T-helper 1 cell (primary cell): ENCODE data around the gene NKIRAS1.
A peak's percentile ranks its signal among the peaks of the same experiment; 100 is the strongest.
"Not testable (repeated sequence)": the region's sequence is repeated elsewhere in the genome, so short reads cannot be mapped to it uniquely, and the experiment has no call there.

Source experiments
- DNase-seq, 5 donors: peaks; one replicate each; pipeline ENCODE4 v3.0.0-alpha.2; 2012 to 2020

NKIRAS1 gene

GRCh38 chr3:23895181-23895580 is 21.6 kb downstream of the NKIRAS1 start:
- no peak for DNase-seq

GRCh38 chr3:23894254-23895061 is 22.3 kb downstream of the NKIRAS1 start:
- no peak for DNase-seq

GRCh38 chr3:23889950-23890349 is 26.8 kb downstream of the NKIRAS1 start:
- DNase-seq = no peak

- no peak for DNase-seq
Observed at GRCh38 chr3:23889386-23889785, 27.4 kb downstream of the NKIRAS1 start.

GRCh38 chr3:23888617-23889228 is 28.1 kb downstream of the NKIRAS1 start:
- peak in 1 of 5 donors; percentile 12 for DNase-seq

GRCh38 chr3:23886311-23886710 is 30.5 kb downstream of the NKIRAS1 start:
- DNase-seq = no peak

- no peak for DNase-seq
Observed at GRCh38 chr3:23885210-23885609, 31.6 kb downstream of the NKIRAS1 start.

GRCh38 chr3:23884481-23884880 is 32.3 kb downstream of the NKIRAS1 start:
- DNase-seq = no peak

- no peak for DNase-seq
Observed at GRCh38 chr3:23882487-23882918, 34.3 kb downstream of the NKIRAS1 start.

GRCh38 chr3:23881993-23882392 is 34.8 kb downstream of the NKIRAS1 start:
- not testable (repeated sequence) for DNase-seq

- DNase-seq = no peak
Observed at GRCh38 chr3:23880703-23881339, 36.0 kb downstream of the NKIRAS1 start.

GRCh38 chr3:23879485-23879884 is 37.3 kb downstream of the NKIRAS1 start:
- no peak for DNase-seq

GRCh38 chr3:23877329-23877980 is 39.3 kb downstream of the NKIRAS1 start:
- DNase-seq = no peak

GRCh38 chr3:23876923-23877322 is 39.9 kb downstream of the NKIRAS1 start:
- no peak for DNase-seq

GRCh38 chr3:23875113-23875725 is 41.6 kb downstream of the NKIRAS1 start:
- no peak for DNase-seq

GRCh38 chr3:23874359-23875112 is 42.3 kb downstream of the NKIRAS1 start:
- no peak for DNase-seq

- DNase-seq = no peak
Observed at GRCh38 chr3:23873941-23874340, 42.8 kb downstream of the NKIRAS1 start.

GRCh38 chr3:23872330-23872729 is 44.5 kb downstream of the NKIRAS1 start:
- DNase-seq = no peak

- not testable (repeated sequence) for DNase-seq
Observed at GRCh38 chr3:23871361-23871760, 45.4 kb downstream of the NKIRAS1 start.

- not testable (repeated sequence) for DNase-seq
Observed at GRCh38 chr3:23870663-23871043, 46.1 kb downstream of the NKIRAS1 start.

GRCh38 chr3:23869977-23870662 is 46.7 kb downstream of the NKIRAS1 start:
- no peak for DNase-seq
